Right atrium auricular region (tissue), 2 donors: ENCODE results near the gene AP3B1. TPM values are rescaled to one million over a fixed set of nuclear protein-coding genes. Genes with fewer than 3 reads are reported as not detected.

Experiments used
- DNase-seq: peaks from one replicate; pipeline ENCODE4 v3.0.0-alpha.2; 2019; ENCODE audit warnings: low spot score
- H3K27ac ChIP-seq, 2 donors: fragments of 200-600 bp; sonication (generic); 1 replicate in 1 of 2; 2 replicates in 1 of 2; pipeline ENCODE4 v1.5.1; 2016 to 2019
- H3K27me3 ChIP-seq, 2 donors: fragments of 200-600 bp; sonication (generic); one replicate each; pipeline versions ENCODE4 v1.5.1 to v1.6.0; 2017 to 2019
- H3K36me3 ChIP-seq: fragments of 200-600 bp; sonication (generic); one replicate; pipeline ENCODE4 v1.5.1; 2016
- H3K4me1 ChIP-seq, 2 donors: fragments of 200-600 bp; sonication (generic); one replicate each; pipeline versions ENCODE4 v1.5.1 to v1.6.0; 2017 to 2019
- H3K4me3 ChIP-seq, 2 donors: fragments of 200-600 bp; sonication (generic); 1 replicate in 1 of 2; 2 replicates in 1 of 2; pipeline ENCODE4 v1.5.1; 2017 to 2019; ENCODE audit warnings: mild to moderate bottlenecking in 1 of 2, moderate library complexity in 1 of 2
- H3K9me3 ChIP-seq, 2 donors: fragments of 200-600 bp; sonication (generic); one replicate each; pipeline ENCODE4 v1.5.1; 2019
- CTCF ChIP-seq, 2 donors: fragments of 200-600 bp; sonication (generic); IDR thresholded peaks; one replicate each; pipeline ENCODE4 v1.5.1; 2019; ENCODE audit warnings: antibody characterized with exemption in 2 of 2
- total RNA-seq, 2 donors: library from RNA; depleted of rRNA; stranded (reverse); fragments of >200 nt; gene quantifications; one replicate each; pipeline ENCODE4 v1.1.0, GENCODE V29; 2016

Gene AP3B1
- total RNA-seq, 2 donors from 2014 or later, result 22.4 to 25.7 TPM

- no peak for DNase-seq
- Histone ChIP-seq H3K4me3 (no peak overlapping the region), H3K27ac (no peak overlapping the region), H3K27me3 (no peaks in the 10 kb centered on the region), H3K36me3 (peaks cover 20% of the 10 kb centered on the region), H3K4me1 (no peaks in the 10 kb centered on the region), H3K9me3 (no peaks in the 10 kb centered on the region)
- no peak for TF ChIP-seq CTCF (IDR thresholded peaks at IDR 0.05)
Measured at GRCh38 chr5:78260771-78261170, 33.7 kb downstream of the AP3B1 start.

GRCh38 chr5:78253201-78253600, 41.3 kb downstream of the AP3B1 start:
- Histone ChIP-seq H3K4me1 (no peaks in the 10 kb centered on the region), H3K36me3 (no peaks in the 10 kb centered on the region), H3K9me3 (peaks cover 0 to 7% of the 10 kb centered on the region in 2 donors), H3K27ac (no peak overlapping the region), H3K4me3 (no peak overlapping the region), H3K27me3 (no peaks in the 10 kb centered on the region)
- no peak for TF ChIP-seq CTCF (IDR thresholded peaks at IDR 0.05)
- no peak for DNase-seq

GRCh38 chr5:78252715-78253114, 41.8 kb downstream of the AP3B1 start:
- Histone ChIP-seq H3K4me3 (no peak overlapping the region), H3K27me3 (no peaks in the 10 kb centered on the region), H3K4me1 (no peaks in the 10 kb centered on the region), H3K27ac (no peak overlapping the region), H3K36me3 (no peaks in the 10 kb centered on the region), H3K9me3 (peaks cover 0 to 7% of the 10 kb centered on the region in 2 donors)
- no peak for DNase-seq
- TF ChIP-seq CTCF (IDR thresholded peaks at IDR 0.05), result no peak

GRCh38 chr5:78251663-78252284, 42.7 kb downstream of the AP3B1 start:
- no peak for TF ChIP-seq CTCF (IDR thresholded peaks at IDR 0.05)
- DNase-seq, result no peak
- Histone ChIP-seq H3K36me3 (no peaks in the 10 kb centered on the region), H3K9me3 (peaks cover 0 to 7% of the 10 kb centered on the region in 2 donors), H3K27me3 (no peaks in the 10 kb centered on the region), H3K4me3 (no peak overlapping the region), H3K27ac (no peak overlapping the region), H3K4me1 (no peaks in the 10 kb centered on the region)

GRCh38 chr5:78245136-78245535, 49.4 kb downstream of the AP3B1 start:
- no peak for TF ChIP-seq CTCF (IDR thresholded peaks at IDR 0.05)

GRCh38 chr5:78243639-78244038, 50.9 kb downstream of the AP3B1 start:
- Histone ChIP-seq H3K4me3 (no peak overlapping the region), H3K27me3 (no peaks in the 10 kb centered on the region), H3K27ac (no peak overlapping the region)

More at GRCh38 chr5:78245136-78245535, 49.4 kb downstream of the AP3B1 start:
- Histone ChIP-seq H3K4me1 (peaks cover 0 to 6% of the 10 kb centered on the region in 2 donors), H3K4me3 (no peak overlapping the region), H3K27ac (no peak overlapping the region), H3K9me3 (no peaks in the 10 kb centered on the region), H3K27me3 (no peaks in the 10 kb centered on the region), H3K36me3 (no peaks in the 10 kb centered on the region)
- no peak for DNase-seq

More at GRCh38 chr5:78243639-78244038, 50.9 kb downstream of the AP3B1 start:
- Histone ChIP-seq H3K36me3 (no peaks in the 10 kb centered on the region), H3K9me3 (no peaks in the 10 kb centered on the region), H3K4me1 (peaks cover 0 to 6% of the 10 kb centered on the region in 2 donors)
- TF ChIP-seq CTCF (IDR thresholded peaks at IDR 0.05), result no peak
- no peak for DNase-seq
